Glomerular endothelial cell (primary cell): ENCODE measurements around the gene PSMC3. TPM values are rescaled to one million over a fixed set of nuclear protein-coding genes. Genes with fewer than 3 reads are reported as not detected.
A peak's percentile ranks its signal among the peaks of the same experiment; 100 is the strongest.

Experiments
- DNase-seq: peaks from one replicate; pipeline ENCODE4 v3.0.0-alpha.2; 2011; ENCODE audit warnings: low read depth, low spot score; ENCODE audit errors: extremely low read depth
- total RNA-seq: library from RNA; depleted of rRNA; stranded (reverse); fragments of >200 nt; gene quantifications from 2 replicates; pipeline ENCODE4 v1.2.3, GENCODE V29; 2015

Gene PSMC3
- total RNA-seq, 1 donor from 2014 or later: 156 TPM

GRCh38 chr11:47395223-47396048 is 30.8 kb downstream of the PSMC3 start:
- DNase-seq: no peak

GRCh38 chr11:47394322-47395222 is 31.7 kb downstream of the PSMC3 start:
- DNase-seq: peak; percentile 36

GRCh38 chr11:47394050-47394321 is 32.3 kb downstream of the PSMC3 start:
- DNase-seq: no peak

GRCh38 chr11:47393163-47394049 is 32.8 kb downstream of the PSMC3 start:
- no peak for DNase-seq

GRCh38 chr11:47392546-47393162 is 33.6 kb downstream of the PSMC3 start:
- no peak for DNase-seq

- no peak for DNase-seq
Measured at GRCh38 chr11:47391711-47392432, 34.4 kb downstream of the PSMC3 start.

GRCh38 chr11:47391077-47391583 is 35.1 kb downstream of the PSMC3 start:
- DNase-seq: no peak

- no peak for DNase-seq
Measured at GRCh38 chr11:47390422-47390760, 35.8 kb downstream of the PSMC3 start.

GRCh38 chr11:47389577-47390421 is 36.4 kb downstream of the PSMC3 start:
- DNase-seq: no peak

- no peak for DNase-seq
Measured at GRCh38 chr11:47388697-47389576, 37.3 kb downstream of the PSMC3 start.

GRCh38 chr11:47387944-47388696 is 38.1 kb downstream of the PSMC3 start:
- DNase-seq: no peak

- no peak for DNase-seq
Measured at GRCh38 chr11:47384498-47384897, 41.7 kb downstream of the PSMC3 start.

GRCh38 chr11:47383071-47383470 is 43.2 kb downstream of the PSMC3 start:
- DNase-seq: no peak

- no peak for DNase-seq
Measured at GRCh38 chr11:47380078-47380477, 46.2 kb downstream of the PSMC3 start.

- DNase-seq: no peak
Measured at GRCh38 chr11:47379317-47379716, 46.9 kb downstream of the PSMC3 start.

- DNase-seq: no peak
Measured at GRCh38 chr11:47378836-47379170, 47.4 kb downstream of the PSMC3 start.
